IPS-NIHi7 (cell line): ENCODE results near the gene RPL35A.
A peak's percentile ranks its signal among the peaks of the same experiment; 100 is the strongest.
"Not testable (repeated sequence)": the region's sequence is repeated elsewhere in the genome, so short reads cannot be mapped to it uniquely, and the experiment has no call there.

Source experiments
- DNase-seq: peaks from one replicate; pipeline ENCODE4 v3.0.0; 2012; ENCODE audit warnings: mixed read lengths; ENCODE audit errors: extremely low spot score

The RPL35A gene

GRCh38 chr3:197949778-197950676 lies at the start of gene RPL35A:
TSS of gene RPL35A (plus strand) at chr3:197950190. CDS start at chr3:197950968, 778 bp downstream.
- peak; percentile 84 for DNase-seq

- no peak for DNase-seq
Observed at GRCh38 chr3:197901626-197902025, 48.4 kb upstream of the RPL35A start.

GRCh38 chr3:197906023-197906849 lies 43.8 kb upstream of the RPL35A start:
- peak; percentile 92 for DNase-seq

- DNase-seq: no peak
Observed at GRCh38 chr3:197906850-197907187, 43.2 kb upstream of the RPL35A start.

- no peak for DNase-seq
Observed at GRCh38 chr3:197907196-197907595, 42.8 kb upstream of the RPL35A start.

- DNase-seq: not testable (repeated sequence)
Observed at GRCh38 chr3:197908550-197908949, 41.4 kb upstream of the RPL35A start.

- no peak for DNase-seq
Observed at GRCh38 chr3:197908957-197909701, 40.9 kb upstream of the RPL35A start.

GRCh38 chr3:197912741-197913476 lies 37.1 kb upstream of the RPL35A start:
- no peak for DNase-seq

- no peak for DNase-seq
Observed at GRCh38 chr3:197913641-197914380, 36.2 kb upstream of the RPL35A start.

- DNase-seq: not testable (repeated sequence)
Observed at GRCh38 chr3:197921429-197922275, 28.3 kb upstream of the RPL35A start.

- peak; percentile 75 for DNase-seq
Observed at GRCh38 chr3:197926418-197926817, 23.6 kb upstream of the RPL35A start.

GRCh38 chr3:197927578-197927977 lies 22.4 kb upstream of the RPL35A start:
- not testable (repeated sequence) for DNase-seq

- no peak for DNase-seq
Observed at GRCh38 chr3:197936819-197937384, 13.1 kb upstream of the RPL35A start.

- DNase-seq: no peak
Observed at GRCh38 chr3:197940745-197941384, 9.1 kb upstream of the RPL35A start.

GRCh38 chr3:197942956-197943556 lies 6.9 kb upstream of the RPL35A start:
- DNase-seq: peak; percentile 34

GRCh38 chr3:197949191-197949777 lies 706 bp upstream of the RPL35A start:
- DNase-seq: no peak

GRCh38 chr3:197950677-197951061 lies 679 bp downstream of the RPL35A start:
- DNase-seq: no peak

- no peak for DNase-seq
Observed at GRCh38 chr3:197951392-197951990, 1.5 kb downstream of the RPL35A start.
